ENCODE measurements around the gene S100Z.

Gene S100Z

DNA sequence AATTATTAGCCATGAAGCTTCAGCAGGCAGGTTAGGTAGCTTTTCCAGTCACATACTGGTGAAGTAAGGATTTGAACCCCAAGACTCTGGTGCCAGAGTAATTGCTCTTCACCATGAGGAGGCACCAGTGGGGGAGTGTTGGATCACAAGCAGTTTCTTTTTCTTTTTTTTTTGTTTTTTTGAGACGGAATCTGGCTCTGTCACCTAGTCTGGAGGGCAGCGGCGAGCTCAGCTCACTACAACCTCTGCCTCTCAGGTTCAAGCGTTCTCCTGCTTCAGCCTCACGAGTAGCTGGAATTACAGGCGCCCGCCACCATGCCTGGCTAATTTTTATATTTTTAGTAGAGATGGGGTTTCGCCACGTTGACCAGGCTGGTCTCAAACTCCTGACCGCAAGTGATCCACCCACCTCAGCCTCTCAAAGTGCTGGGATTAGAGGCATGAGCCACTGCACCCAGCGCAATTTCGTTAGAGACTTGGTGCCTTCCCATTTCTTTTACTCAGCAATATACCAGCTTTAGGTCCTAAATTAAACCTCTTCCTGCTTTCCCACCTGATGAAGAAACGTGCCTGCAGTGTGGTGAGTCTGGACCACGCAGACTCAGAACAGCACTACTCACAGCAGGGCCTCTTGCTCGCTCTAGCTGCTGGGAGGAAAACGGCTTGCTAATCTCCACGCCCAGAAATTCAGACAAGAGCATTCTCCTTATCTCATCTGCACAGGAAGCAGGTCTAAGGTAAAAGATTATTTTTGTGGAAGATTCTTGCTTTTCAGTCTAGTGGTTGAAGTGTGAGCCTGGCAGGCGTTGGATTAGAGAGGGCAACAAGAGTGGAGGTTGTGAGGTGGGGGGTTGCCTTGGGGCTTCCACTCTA lies at the start of gene S100Z:
TSS of gene S100Z (plus strand) at position 596 of the 873 bp plus-strand sequence. CDS start 25,346 bp downstream, outside the sequence.
- H3K27ac Mint-ChIP-seq: peak within 1 kb of the TSS; percentile 53
- H3K4me1 Mint-ChIP-seq: peaks cover 17% of the 10 kb centered on the region
- DNase-seq: no peak
- H3K9me3 Mint-ChIP-seq: peaks cover 7% of the 10 kb centered on the region
- H3K36me3 Mint-ChIP-seq (ENCODE audit: low read depth): no peaks in the 10 kb centered on the region
- TF ChIP-seq, protein P1, sequence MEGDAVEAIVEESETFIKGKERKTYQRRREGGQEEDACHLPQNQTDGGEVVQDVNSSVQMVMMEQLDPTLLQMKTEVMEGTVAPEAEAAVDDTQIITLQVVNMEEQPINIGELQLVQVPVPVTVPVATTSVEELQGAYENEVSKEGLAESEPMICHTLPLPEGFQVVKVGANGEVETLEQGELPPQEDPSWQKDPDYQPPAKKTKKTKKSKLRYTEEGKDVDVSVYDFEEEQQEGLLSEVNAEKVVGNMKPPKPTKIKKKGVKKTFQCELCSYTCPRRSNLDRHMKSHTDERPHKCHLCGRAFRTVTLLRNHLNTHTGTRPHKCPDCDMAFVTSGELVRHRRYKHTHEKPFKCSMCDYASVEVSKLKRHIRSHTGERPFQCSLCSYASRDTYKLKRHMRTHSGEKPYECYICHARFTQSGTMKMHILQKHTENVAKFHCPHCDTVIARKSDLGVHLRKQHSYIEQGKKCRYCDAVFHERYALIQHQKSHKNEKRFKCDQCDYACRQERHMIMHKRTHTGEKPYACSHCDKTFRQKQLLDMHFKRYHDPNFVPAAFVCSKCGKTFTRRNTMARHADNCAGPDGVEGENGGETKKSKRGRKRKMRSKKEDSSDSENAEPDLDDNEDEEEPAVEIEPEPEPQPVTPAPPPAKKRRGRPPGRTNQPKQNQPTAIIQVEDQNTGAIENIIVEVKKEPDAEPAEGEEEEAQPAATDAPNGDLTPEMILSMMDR (IDR thresholded peaks at IDR 0.05): no peak
- H3K4me3 Mint-ChIP-seq: no peak within 1 kb of the TSS
- H3K27me3 Mint-ChIP-seq (ENCODE audit: low read depth, poor library complexity): peaks cover 4% of the 10 kb centered on the region

DNA sequence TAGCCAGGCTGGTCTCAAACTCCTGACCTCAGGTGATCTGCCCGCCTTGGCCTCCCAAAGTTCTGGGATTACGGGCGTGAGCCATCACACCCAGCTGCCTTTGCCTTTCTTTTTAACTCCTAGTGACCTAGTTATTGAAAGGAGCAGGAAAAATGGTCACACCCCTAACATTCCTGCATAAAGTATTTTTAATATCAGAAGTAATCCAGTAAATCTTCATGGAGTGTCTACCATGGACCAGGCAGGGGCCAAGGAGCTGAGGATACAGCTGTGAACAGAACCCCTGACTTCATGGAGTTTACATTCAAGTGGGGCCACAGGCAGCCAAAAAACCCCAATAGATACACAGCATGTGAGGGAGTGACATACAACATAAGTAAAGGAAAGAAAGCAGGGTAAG lies 49.2 kb upstream of the S100Z start:
- Mint-ChIP-seq H3K4me3 (no peak overlapping the region), H3K36me3 (ENCODE audit: low read depth) (no peaks in the 10 kb centered on the region), H3K4me1 (peaks cover 4% of the 10 kb centered on the region), H3K9me3 (no peaks in the 10 kb centered on the region), H3K27ac (peak overlapping the region; percentile 69), H3K27me3 (ENCODE audit: low read depth, poor library complexity) (peaks cover 3% of the 10 kb centered on the region)
- no peak for DNase-seq
- TF ChIP-seq, protein P1 (IDR thresholded peaks at IDR 0.05): no peak

DNA sequence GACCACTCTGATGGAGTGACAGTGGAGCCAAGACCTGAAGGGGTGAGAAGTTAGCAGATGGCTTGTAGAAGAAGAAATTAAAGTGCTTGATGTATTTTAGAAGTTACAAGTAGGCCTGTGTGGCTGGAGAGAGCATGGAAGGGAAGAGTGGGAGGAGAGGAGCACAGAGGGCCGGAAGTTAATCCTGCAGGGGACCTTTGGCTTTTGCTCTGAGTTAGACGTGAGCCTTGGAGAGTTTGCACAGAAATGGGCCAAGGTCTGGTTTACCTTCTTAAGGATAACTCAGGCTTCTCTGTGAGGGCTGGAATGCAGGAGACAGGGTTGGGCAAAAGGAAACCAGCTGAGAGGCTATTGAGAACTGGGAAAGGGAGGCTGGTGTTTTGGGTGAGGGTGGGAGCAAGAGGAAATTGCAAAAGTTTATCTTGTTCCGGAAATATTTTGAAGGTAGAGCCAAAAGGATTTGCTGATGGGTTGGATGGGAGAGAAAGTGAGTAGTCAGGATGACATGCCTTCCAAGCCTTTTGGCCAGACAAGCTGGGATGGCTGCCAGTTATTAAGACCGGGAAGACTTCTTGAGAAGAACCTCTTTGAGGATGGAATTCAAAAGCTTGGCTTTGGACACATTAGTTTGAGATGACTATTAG lies 48.5 kb upstream of the S100Z start:
- no peak for DNase-seq
- H3K4me3 Mint-ChIP-seq: no peak overlapping the region

DNA sequence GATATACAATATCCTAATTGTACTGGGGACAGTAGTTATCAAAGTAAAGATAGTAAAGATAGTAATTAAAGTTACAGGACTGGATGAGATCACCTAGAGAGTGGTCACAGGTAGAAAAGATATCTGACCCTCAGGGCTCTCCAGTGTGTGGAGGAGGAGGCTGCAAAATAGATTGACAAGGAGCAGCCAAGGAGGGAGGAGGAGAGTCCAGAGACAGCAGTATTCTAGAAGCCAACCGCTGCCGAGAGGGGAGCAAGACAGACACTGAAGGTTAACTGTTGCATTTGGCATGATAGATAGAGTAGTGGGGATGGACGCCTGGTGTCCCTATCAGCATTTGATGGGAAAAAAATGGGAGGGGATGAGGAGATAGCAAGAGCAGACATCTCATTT lies 48.0 kb upstream of the S100Z start:
- Mint-ChIP-seq H3K36me3 (ENCODE audit: low read depth) (no peaks in the 10 kb centered on the region), H3K4me3 (no peak overlapping the region), H3K4me1 (peaks cover 12% of the 10 kb centered on the region), H3K27me3 (ENCODE audit: low read depth, poor library complexity) (peaks cover 8% of the 10 kb centered on the region), H3K27ac (no peak overlapping the region), H3K9me3 (no peaks in the 10 kb centered on the region)
- no peak for DNase-seq
- TF ChIP-seq, protein P1 (IDR thresholded peaks at IDR 0.05): no peak

More for the DNA sequence above, 48.5 kb upstream of the S100Z start:
- H3K27me3 Mint-ChIP-seq (ENCODE audit: low read depth, poor library complexity): peaks cover 4% of the 10 kb centered on the region
- H3K4me1 Mint-ChIP-seq: peaks cover 9% of the 10 kb centered on the region
- no peaks in the 10 kb centered on the region for H3K36me3 Mint-ChIP-seq (ENCODE audit: low read depth)
- TF ChIP-seq, protein P1 (IDR thresholded peaks at IDR 0.05): no peak
- no peak overlapping the region for H3K27ac Mint-ChIP-seq
- H3K9me3 Mint-ChIP-seq: no peaks in the 10 kb centered on the region

DNA sequence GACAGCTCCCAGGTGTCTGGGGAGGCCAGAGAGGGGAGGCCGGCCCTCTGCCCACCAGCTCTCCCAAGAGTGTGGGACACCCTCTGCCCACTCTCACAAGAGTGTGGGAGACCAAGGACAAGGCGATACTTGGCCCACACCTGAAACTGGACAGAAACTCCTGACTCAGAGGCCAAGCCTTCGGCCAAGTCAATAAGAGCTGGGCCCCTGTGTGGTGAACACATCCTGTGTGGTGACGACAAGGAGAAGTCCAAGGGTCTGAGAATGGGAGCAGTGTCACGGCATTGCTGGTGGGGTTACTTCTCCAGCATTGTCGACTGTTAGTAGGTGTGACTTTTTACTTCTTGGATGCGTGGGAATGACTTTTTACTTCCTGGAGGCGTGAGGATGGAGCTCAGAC lies 45.5 kb upstream of the S100Z start:
- H3K4me3 Mint-ChIP-seq: no peak overlapping the region
- peaks cover 30% of the 10 kb centered on the region for H3K4me1 Mint-ChIP-seq
- H3K9me3 Mint-ChIP-seq: no peaks in the 10 kb centered on the region
- no peak overlapping the region for H3K27ac Mint-ChIP-seq
- TF ChIP-seq, protein P1 (IDR thresholded peaks at IDR 0.05): no peak
- H3K36me3 Mint-ChIP-seq (ENCODE audit: low read depth): no peaks in the 10 kb centered on the region
- peaks cover 11% of the 10 kb centered on the region for H3K27me3 Mint-ChIP-seq (ENCODE audit: low read depth, poor library complexity)
- DNase-seq: no peak

All from nephron progenitor cell (in vitro differentiated cells).